Retinal pigment epithelial cell (primary cell): Measurements from ENCODE around the gene OR2F1.

Experiments used
- DNase-seq: peaks from one replicate; pipeline ENCODE4 v3.0.0-alpha.2; 2010; ENCODE audit warnings: low read depth
- H3K4me3 ChIP-seq: 2 replicates; pipeline ENCODE4 v1.5.1; 2011; ENCODE audit warnings: mild to moderate bottlenecking, low read length, control low read depth, moderate library complexity
- CTCF ChIP-seq: conservative IDR thresholded peaks from 2 replicates; pipeline ENCODE4 v1.5.1; 2011; ENCODE audit warnings: low read depth, low read length, control low read depth, inconsistent platforms

OR2F1 gene

DNA sequence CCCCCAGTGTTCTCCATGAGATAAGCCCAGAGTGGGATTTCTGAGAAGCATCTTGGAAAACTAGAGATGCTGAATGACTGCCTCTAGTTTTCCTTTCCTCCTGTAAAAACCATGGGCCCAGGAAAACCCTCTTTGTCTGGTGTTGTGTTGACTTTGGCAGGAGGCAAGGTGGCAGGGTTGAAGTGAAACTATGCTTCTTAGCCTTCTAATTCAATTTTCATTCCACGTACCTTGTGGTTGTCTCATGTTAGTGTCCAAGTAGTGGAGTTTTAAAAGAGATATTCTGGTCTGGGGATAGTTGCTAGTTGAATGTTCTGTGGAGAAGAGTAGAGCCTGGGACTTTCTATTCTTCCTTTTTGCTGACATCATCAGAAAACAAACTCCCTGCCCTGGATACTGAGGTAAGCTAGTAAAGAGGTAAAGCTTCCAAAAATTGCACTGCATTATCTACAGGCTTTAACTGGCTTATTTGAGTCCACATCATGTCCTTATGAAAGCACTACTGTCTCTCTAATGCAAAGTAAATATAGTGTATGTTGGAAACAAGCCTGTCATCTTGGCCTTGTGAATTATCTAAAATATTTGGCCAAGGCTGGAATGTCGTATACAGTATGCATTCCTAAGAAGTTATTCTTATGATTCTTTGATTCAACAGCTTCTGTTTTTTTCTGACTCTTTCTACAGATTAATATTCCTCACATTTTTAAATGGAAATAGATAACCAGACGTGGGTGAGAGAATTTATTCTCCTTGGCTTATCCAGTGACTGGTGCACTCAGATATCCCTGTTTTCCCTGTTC lies 19.9 kb upstream of the OR2F1 start, which contains the start of gene OR2F2:
OR2F2 (plus strand) TSS at position 708 of the 800 bp plus-strand sequence; CDS start at position 708, 0 bp downstream.
- TF ChIP-seq CTCF, result no peak
- peak; percentile 37 for DNase-seq
- H3K4me3 ChIP-seq, result no peak within 1 kb of the TSS

- H3K4me3 ChIP-seq, result no peak overlapping the region
- DNase-seq, result peak; percentile 45
- no peak for TF ChIP-seq CTCF
Measured at GRCh38 chr7:143936087-143937009, 18.3 kb upstream of the OR2F1 start.

GRCh38 chr7:143938379-143939243 lies 16.0 kb upstream of the OR2F1 start:
- TF ChIP-seq CTCF, result no peak
- H3K4me3 ChIP-seq, result no peak overlapping the region
- no peak for DNase-seq

DNA sequence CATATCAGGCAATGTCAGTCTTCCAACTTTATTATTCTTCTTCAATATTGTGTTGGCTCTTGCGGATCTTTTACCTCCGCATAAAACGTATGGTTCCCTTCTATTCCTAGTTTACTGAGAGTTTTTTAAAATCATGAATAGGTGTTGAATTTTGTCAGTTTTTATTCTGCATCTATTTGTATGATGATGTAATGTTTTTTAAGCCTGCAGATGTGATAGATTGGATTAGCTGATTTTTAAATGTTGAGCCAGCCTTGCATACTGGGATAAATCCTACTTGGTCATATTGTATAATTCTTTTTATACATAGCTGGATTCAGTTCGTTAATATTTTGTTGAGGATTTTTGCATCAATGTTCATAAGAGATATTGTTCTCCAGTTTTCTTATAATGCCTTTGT lies 9.2 kb upstream of the OR2F1 start:
- DNase-seq, result no peak
- H3K4me3 ChIP-seq, result no peak overlapping the region
- TF ChIP-seq CTCF, result no peak

- TF ChIP-seq CTCF, result no peak
- no peak for DNase-seq
- no peak overlapping the region for H3K4me3 ChIP-seq
Measured at GRCh38 chr7:143947111-143947510, 7.5 kb upstream of the OR2F1 start.

DNA sequence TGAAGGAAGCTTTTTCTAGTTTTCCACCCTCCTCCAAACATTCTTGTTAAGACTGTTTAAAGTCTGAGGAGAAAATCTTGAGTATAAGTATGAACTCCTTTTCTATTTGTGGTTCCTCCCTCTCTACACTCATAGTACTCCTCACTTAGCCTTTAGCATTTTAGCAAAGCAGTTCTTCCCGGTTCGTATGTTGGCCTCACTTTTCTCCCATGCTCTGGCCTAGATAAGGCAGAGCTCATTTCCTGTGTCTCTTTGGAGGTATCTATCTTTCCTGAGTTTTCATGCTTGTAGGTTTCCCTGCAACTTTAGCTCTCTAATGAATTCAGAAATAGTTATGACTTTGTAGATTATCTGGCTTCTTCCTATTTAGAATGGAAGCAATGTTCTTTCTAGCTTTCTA lies 5.9 kb upstream of the OR2F1 start:
- DNase-seq, result no peak
- no peak for TF ChIP-seq CTCF
- H3K4me3 ChIP-seq, result no peak overlapping the region
